HG02938 (cell line): ENCODE results near the gene MAD1L1.

Experiments
- ATAC-seq: cut with Tn5 transposase; IDR thresholded peaks from one replicate; pipeline ENCODE4 v1.9.1; 2021; ENCODE audit warnings: mild to moderate bottlenecking, moderate library complexity; ENCODE audit not compliant: unreplicated experiment

The MAD1L1 gene

DNA sequence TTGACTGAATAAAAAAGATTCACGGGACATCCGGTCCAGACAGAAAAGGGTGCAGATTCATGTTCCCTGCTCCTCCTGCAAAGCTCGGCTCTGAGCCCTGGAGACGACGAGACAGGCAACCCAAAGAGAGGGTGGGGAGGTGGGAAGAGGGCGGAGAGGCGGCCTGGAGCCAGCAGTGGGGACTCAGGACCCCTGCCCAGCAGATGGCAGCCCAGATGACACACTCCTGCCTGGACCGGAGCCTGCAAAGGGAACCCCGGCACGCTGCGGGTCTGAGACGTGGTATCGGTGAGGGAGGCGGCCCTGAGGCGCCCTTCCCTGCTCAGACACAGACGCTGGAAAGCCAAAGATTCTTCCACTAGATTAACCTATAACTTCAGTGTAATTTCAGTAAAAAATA is 311.9 kb downstream of the MAD1L1 start:
- no peak for ATAC-seq

DNA sequence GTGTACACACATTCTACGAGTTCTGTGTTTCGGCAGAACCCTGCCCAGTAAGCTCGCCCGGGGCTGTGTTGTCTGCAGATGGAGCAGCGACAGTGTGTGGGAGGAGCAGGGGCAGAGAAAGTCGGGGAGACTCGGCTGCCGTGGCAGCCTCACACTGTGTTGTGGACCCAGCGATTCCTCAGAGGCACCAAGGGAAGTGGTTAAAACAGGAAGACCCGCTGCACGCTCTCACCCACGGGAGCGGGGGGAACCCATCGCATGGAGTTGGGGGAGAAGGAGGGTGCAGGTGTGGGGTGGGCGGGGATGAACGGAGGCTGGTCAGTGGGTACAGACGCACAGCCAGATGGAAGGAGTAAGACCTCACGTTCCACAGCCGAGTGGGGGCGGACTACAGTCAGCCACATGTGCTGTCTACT is 312.5 kb downstream of the MAD1L1 start:
- ATAC-seq: no peak

DNA sequence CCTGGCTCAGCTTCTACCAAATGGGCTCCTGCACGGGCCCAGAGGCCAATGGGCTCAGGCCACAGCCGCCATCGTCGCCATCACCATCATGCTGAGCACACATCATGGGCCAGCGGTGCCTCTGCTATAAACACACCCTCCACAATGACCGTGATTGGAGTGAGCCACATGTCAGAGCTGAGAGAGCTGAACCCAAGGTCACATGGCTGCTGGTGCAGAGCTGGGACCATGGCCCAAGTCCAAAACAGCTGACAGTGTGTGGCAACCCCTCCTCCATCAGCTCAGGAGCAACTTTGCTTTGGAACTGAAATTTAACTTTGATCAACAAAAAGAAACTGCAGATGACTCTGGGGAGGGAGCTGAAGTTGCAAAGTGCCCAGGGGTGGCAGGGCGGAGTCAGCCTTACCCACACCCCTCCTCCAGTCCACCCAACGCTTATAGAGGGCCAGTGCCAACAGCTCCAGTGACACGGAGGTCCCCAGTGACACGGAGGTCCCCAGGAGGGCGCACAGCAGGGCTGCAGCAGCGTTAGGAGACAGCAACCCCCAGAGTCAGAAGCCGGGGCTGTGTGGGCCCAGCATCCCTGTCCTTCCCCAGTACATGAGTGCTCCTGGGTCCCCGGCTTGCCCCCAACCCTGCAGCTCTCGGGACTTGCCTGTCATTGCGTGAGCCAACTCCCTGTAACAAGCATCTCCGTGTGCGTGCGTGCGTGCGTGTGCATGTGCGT is 313.0 kb downstream of the MAD1L1 start:
- ATAC-seq: no peak

DNA sequence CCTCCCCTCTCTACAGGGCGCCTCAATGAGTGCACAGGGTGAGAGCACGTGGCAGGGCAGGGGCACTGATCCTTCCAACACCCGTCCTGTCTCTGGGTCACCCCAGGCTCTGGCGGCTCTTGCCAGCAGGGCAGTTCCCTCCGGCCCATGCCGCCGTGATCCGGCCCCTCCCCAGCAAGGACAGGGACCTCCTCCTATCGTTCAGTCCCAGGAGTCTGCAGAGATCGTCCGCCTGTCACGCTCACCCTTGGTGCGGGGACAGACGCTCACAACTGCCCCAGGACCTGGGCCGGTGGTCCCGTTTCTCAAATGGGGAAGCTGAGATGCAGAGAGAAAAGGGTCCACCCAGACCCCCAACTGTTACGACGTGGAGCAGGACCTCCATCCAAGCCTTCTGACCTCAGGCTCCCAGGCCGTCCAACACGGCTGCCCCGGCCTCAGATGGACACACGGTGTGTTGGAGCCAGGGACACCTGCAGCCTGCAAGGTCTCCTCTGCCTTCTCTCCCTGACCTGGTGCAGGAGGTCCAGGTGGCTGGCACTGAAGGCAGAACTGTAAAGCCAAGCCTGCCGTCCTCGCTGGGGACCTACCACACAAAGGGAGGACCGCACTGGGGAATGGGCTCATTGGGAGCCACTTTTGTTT is 313.7 kb downstream of the MAD1L1 start:
- ATAC-seq: no peak

DNA sequence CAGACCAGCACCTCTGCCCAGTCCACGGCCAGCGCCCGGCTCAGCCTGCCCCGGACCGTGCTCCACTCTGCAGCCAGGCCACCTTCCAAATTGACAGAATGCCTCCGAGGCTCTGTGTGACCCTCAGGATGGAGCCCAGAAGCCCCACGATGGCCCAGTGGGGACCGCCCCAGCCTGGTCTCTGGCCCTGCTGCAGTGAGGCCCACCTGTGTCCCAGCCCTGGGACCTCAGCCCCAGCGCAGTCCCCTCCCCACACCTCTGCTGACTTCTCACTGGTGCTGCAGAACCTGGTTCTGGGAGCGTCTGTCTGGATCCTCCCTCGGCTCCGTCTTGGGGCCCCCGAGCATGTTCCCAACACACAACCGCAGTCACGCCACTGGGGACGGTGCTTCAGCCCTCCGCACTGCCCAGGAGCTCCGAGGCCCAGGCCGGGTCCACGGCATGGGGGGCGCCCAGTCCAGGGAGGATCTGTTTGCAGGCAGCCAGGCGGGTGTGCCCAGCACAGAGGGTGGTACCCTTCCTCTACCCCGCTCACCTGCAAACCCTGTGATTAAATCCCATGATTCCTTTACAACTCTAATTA is 314.6 kb downstream of the MAD1L1 start:
- ATAC-seq: no peak

GRCh38 chr7:1917221-1918062 is 315.3 kb downstream of the MAD1L1 start:
- no peak for ATAC-seq

- no peak for ATAC-seq
Observed at GRCh38 chr7:1916601-1916970, 316.2 kb downstream of the MAD1L1 start.

GRCh38 chr7:1915956-1916600 is 316.7 kb downstream of the MAD1L1 start:
- ATAC-seq: no peak

- no peak for ATAC-seq
Observed at GRCh38 chr7:1915326-1915725, 317.4 kb downstream of the MAD1L1 start.

- ATAC-seq: no peak
Observed at GRCh38 chr7:1914743-1915142, 318.0 kb downstream of the MAD1L1 start.

DNA sequence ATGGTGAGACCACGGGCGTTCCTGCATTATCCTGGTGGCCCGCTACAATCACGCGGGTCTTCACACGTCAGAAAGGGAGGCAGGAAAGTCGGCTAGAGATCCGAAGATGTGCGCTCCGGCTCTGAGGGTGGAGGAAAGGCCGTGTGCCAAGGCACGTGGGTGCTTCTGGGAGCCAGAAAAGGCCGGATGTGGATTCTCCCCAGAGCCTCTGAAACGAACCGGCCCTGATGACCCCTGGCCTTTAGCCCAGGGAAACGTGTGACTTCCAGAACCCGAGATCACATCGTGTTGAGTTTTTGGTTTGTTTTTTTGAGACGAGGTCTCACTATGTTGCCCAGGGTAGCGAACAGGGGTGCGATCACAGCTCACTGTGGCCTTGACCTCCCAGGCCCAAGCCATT is 318.4 kb downstream of the MAD1L1 start:
- no peak for ATAC-seq

- ATAC-seq: no peak
Observed at GRCh38 chr7:1913466-1914282, 319.1 kb downstream of the MAD1L1 start.

GRCh38 chr7:1912593-1913465 is 319.9 kb downstream of the MAD1L1 start:
- ATAC-seq: no peak

DNA sequence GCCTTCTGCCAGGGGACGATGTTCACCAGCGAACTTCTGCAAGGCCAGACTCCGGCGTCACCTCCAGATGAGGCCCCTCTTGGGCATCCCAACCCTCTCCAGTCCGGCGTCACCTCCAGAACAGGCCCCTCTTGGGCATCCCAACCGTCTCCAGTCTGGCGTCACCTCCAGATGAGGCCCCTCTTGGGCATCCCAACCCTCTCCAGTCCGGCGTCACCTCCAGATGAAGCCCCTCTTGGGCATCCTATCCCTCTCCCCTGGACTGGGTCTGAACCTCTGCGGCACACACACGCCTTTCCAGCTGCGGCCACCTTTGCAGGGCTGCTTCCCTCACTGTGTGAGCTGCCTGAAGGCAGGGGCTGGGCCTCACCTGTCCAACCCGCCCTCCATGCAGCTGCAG is 321.2 kb downstream of the MAD1L1 start:
- ATAC-seq: no peak

GRCh38 chr7:1910827-1911226 is 321.9 kb downstream of the MAD1L1 start:
- ATAC-seq: no peak

DNA sequence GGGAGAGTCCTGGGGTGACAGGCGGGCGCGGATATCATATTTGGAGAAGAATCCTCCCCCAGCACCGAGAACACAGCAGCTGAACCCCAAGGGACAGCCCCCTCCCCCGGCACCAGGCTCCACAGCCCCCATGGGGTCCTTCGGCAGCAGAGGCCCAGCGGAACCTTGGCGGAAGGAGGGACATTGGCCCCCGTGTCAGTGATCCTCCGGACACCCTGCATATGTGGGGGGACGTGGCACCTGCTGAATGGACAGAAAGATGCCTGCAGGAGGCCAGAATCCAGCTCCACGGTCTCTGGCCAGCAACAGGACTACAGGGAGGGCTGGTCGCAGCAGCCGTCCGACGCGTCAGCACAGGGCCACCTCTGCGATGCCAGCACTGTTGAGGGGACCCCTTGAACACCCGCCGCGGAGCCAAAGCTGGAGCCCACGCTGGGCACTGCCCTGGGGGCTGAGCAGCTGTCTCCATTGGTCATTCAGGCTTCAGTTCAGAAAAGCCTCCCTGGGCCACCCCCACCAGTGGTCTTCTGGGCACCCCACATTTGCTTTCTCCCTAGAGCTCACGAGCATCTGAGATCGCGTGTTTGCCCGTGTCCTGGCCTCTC is 322.6 kb downstream of the MAD1L1 start:
- ATAC-seq: no peak

DNA sequence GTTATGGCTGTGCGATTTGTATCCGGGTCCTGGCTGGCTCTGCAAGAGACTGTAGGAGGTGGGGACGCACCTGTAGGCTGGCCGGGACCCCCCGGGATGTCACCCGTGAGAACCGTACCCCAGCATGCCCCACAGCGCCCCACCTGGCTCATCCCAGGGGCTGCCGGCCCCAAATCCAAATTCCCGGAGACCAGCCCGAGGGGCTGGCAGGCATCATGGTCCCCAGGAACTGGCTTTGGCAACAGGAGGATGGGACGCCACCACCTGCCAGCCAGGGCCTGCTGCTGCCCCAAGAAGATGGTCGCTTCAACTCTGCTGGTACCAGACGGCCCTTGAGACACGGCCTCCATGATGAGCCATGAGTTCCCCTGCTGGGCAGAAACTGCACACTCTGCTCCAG is 323.3 kb downstream of the MAD1L1 start:
- no peak for ATAC-seq

DNA sequence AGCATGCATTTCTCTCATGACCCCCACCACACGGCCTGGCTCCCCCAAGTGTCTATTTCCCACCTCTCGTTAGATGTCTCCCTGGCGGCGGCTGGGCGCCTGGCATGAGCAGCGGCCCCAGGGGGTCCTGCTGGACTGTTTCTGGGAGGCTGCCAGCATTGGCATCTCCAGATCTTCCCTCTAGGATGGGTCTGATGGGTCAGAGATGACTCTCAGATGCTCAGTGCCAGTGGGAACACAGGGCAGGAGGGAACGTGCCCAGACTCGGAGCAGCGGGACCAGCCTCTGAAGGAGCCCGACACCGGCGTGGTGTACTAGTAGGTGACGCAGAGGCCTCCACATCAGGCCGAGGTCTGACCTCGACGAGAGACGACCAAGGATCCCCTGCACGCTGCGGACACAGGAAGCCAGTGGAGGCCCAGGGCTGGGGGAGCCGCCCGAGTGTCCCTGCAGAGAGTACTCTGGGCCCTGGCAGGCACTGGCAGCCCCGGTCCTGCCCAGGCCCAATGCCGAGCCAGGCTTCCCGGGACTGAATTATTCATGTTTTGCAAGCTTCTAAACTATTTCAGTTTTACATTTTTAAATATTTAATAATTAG is 323.8 kb downstream of the MAD1L1 start:
- ATAC-seq: no peak
